HG03025 (cell line): ENCODE measurements around the gene C11orf21.

ENCODE experiments used
- ATAC-seq: cut with Tn5 transposase; IDR thresholded peaks from one replicate; pipeline ENCODE4 v1.9.1; 2021; ENCODE audit warnings: mild to moderate bottlenecking, moderate library complexity; ENCODE audit not compliant: unreplicated experiment, low FRiP score

The C11orf21 gene

GRCh38 chr11:2273311-2273710 lies 28.4 kb downstream of the C11orf21 start:
- no peak for ATAC-seq

GRCh38 chr11:2272946-2273280 lies 28.8 kb downstream of the C11orf21 start:
- ATAC-seq = no peak

GRCh38 chr11:2272228-2272945 lies 29.3 kb downstream of the C11orf21 start:
- no peak for ATAC-seq

- no peak for ATAC-seq
Measured at GRCh38 chr11:2271327-2272227, 30.1 kb downstream of the C11orf21 start.

GRCh38 chr11:2271077-2271326 lies 30.7 kb downstream of the C11orf21 start:
- ATAC-seq = no peak

GRCh38 chr11:2270322-2271076 lies 31.2 kb downstream of the C11orf21 start, which contains the start of gene ASCL2:
Gene ASCL2, minus strand, starts transcription at chr11:2270588. Its CDS starts 256 bp downstream, at chr11:2270332.
- no peak for ATAC-seq

GRCh38 chr11:2269601-2270321 lies 32.0 kb downstream of the C11orf21 start:
- ATAC-seq = no peak

GRCh38 chr11:2268729-2269600 lies 32.8 kb downstream of the C11orf21 start:
- no peak for ATAC-seq

GRCh38 chr11:2267851-2268728 lies 33.6 kb downstream of the C11orf21 start:
- no peak for ATAC-seq

- ATAC-seq = no peak
Measured at GRCh38 chr11:2267306-2267850, 34.3 kb downstream of the C11orf21 start.

GRCh38 chr11:2266586-2267305 lies 35.0 kb downstream of the C11orf21 start:
- no peak for ATAC-seq

GRCh38 chr11:2265854-2266585 lies 35.7 kb downstream of the C11orf21 start:
- ATAC-seq = no peak

GRCh38 chr11:2265396-2265795 lies 36.3 kb downstream of the C11orf21 start:
- no peak for ATAC-seq

- no peak for ATAC-seq
Measured at GRCh38 chr11:2264366-2265053, 37.2 kb downstream of the C11orf21 start.

- no peak for ATAC-seq
Measured at GRCh38 chr11:2263724-2264360, 37.9 kb downstream of the C11orf21 start.

GRCh38 chr11:2263071-2263565 lies 38.6 kb downstream of the C11orf21 start:
- ATAC-seq = no peak
